ENCODE data around the gene DHX34.
"Not testable (repeated sequence)": the region's sequence is repeated elsewhere in the genome, so short reads cannot be mapped to it uniquely, and the experiment has no call there.

DHX34 gene

GRCh38 chr19:47363758-47364531, 14.8 kb downstream of the DHX34 start:
- no peak for DNase-seq (ENCODE audit: low read depth in 3 of 3, low spot score in 1 of 3)

DNA sequence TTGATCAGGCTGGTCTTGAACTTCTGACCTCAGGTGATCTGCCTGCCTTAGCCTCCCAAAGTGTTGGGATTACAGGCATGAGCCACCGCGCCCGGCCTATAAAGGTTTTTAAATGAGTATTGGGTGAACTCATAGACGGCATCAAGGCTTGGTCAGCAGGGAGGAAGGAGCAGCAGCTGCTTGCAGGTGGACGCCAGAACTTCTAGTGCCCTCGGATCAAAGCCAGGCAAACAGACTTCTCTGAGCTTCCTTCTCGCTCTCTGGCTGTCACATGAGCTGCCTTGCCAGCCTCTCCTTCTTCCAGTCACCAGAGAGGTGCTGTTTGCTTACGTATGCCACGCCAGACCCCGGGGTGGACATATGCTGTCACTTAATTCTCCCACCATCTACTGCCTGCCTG, 16.3 kb downstream of the DHX34 start:
- DNase-seq (ENCODE audit: low read depth in 3 of 3, low spot score in 1 of 3): not testable (repeated sequence)

- DNase-seq (ENCODE audit: low read depth in 3 of 3, low spot score in 1 of 3): no peak
These were observed 21.0 kb downstream of the DHX34 start for GRCh38 chr19:47370045-47370611.

DNA sequence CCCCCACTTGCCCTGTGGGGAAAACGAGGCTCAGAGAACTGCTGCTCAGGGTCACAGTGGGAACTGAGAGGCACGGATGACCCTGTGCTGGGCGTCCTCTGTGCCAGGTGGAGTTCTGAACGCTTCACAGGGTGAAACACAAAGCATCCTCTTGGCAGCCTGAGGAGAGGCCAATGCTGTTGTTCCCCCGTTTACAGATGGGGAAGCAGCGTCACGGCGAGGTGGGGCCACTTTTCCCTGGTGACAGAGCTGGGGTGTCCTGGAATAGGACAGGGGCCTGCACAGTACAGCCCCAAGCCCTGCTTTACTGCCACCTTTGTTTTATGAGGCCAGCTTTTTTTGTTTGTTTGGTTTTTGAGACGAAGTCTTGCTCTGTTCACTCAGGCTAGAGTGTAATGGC, 22.1 kb downstream of the DHX34 start:
- DNase-seq (ENCODE audit: low read depth in 3 of 3, low spot score in 1 of 3): no peak

DNA sequence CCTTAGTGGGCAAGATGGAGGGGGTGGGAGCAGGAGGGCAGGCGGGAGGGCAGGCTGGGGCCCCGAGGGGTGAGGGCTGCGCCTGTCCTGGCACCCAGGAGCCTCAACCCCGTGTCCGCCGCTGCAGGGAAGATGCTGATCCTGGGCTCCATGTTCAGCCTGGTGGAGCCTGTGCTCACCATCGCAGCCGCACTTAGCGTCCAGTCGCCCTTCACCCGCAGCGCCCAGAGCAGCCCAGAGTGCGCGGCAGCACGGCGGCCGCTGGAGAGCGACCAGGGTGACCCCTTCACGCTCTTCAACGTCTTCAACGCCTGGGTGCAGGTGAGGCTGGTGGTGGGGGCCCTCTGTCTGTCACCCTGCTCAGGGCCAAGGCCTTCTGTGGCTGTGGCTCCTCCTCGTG, 23.5 kb downstream of the DHX34 start:
- DNase-seq (ENCODE audit: low read depth in 3 of 3, low spot score in 1 of 3): no peak

DNA sequence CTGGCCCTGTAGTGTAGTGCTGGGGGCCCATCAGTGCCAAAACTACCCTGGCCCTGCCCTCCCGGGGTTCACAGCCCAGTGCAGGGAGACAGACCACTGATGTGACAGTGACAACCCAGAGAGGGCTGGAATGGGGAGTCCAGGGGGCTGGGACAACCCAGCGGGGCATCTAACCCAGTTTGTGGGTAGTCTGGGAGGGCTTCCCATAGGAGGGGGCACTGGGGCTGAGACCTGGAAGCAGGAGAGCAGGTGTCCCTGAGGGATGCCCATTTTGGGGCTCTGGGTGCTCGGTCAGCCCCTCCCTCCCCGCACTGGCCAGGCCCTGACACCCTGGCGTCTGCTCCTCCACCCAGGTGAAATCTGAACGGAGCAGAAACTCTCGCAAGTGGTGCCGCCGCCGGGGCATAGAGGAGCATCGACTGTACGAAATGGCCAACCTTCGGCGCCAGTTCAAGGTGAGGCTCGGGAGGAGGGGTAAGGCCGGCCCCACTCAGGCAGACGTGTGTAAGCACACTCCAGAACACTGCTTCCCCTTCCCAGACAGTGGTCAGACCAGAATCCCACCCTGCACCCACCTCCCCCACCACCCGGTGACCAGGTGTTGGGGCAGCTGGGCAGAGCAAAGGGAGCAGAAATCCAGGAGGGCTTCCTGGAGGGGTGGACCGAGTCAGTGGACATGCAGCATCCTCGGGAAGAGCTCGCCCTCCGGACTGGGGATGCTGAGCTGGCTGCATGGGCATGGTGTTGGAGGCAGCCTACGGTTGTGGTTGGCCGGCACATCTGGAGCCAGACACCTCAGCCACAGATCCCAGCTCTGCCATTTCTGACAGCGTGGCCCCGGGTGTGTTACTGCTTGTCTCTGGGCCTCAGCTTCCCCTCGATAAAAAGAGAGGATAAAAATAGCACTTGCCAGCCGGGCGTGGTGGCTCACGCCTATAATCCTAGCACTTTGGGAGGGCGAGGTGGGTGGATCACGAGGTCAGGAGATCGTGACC, 24.4 kb downstream of the DHX34 start:
- no peak for DNase-seq (ENCODE audit: low read depth in 3 of 3, low spot score in 1 of 3)

DNA sequence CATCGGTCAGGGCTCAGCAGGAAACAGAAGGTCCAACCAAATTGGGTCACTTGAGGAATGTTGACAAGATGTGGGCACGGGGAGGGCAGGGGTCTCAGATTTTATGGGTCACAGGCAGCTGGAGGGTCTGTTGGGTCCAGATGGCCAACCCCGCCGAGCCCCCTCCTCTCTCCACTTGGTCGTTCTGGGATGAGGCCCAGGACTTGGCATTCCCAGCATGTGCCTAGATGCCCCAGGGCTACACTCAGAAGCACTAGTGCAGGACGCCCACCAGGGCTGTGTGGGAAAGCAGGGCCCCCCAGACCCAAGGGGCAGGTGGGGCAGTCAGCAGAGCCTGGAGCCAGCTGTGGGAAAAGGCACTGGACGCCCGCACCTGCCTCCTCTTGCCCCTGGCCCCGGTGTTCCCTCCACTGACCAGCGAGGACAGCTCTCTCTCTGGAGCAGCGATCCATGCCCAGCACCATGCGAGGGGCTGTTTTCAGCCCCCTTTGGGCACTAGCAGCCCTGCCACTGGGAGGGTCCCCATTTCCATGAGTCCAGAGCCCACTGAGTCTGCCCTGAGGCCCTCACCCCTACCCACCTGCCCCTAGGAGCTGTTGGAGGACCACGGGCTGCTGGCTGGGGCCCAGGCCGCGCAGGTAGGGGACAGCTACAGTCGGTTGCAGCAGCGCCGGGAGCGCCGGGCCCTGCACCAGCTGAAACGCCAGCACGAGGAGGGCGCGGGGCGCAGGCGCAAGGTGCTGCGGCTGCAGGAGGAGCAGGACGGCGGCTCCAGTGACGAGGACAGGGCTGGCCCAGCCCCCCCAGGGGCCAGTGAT, 26.0 kb downstream of the DHX34 start:
- no peak for DNase-seq (ENCODE audit: low read depth in 3 of 3, low spot score in 1 of 3)

DNA sequence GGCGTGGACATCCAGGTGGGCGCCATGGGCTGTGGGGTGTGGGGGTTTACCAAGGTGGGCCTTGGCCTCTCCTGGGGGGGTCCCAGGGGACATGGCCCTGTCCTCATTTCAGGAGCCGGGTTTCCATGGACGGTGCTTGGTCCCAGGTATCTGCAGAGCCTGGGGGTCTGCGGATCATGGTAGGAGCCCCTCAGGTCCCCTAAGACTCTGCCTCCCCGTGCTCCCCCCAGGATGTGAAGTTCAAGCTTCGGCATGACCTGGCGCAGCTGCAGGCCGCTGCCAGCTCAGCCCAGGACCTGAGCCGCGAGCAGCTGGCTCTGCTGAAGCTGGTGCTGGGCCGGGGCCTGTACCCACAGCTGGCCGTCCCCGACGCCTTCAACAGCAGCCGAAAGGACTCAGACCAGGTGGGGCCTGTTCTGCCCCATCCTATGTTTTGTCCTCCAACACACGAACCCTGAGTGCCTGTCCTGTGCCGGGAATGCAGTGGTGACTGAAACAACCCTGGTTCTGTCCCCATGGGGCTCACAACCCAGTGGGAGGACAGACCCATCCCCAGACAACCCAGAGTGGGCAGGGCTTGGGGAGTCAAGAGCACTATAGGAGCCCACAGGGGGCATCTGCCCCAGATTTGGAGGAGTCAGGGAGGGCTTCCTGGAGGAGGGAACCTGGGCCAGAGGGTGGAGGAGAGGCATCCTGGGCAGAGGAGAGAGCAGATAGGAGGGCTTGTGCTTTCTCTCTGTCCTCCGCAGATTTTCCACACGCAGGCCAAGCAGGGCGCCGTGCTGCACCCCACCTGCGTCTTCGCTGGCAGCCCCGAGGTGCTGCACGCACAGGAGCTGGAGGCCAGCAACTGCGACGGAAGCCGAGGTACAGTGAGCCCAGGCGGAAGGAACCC, 26.8 kb downstream of the DHX34 start:
- no peak for DNase-seq (ENCODE audit: low read depth in 3 of 3, low spot score in 1 of 3)

- no peak for DNase-seq (ENCODE audit: low read depth in 3 of 3, low spot score in 1 of 3)
These were observed 27.6 kb downstream of the DHX34 start for GRCh38 chr19:47376589-47377144.

DNA sequence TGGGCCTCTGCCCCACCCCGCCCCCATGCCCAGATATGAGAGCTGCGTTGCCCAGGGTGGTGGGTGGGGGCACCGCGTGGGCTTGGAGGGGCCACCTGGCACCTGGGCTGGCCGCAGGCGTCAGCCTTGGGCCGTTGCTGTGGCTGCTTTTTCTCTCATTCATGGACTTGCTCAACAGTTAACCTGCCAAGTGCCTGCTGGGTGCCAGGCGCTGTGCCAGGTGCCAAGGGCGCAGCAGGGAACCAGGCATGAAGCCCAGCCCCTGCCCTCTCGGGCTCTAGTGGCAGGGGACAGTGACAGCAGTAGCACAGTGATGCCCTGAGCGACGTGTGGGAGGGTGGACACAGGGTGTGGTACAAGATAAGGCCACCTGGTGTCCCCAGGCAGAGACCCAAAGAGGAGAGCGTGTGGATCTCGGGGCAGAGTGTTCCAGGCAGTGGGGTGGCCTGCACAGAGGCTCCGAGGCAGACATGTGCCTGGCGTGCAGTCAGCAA, 28.1 kb downstream of the DHX34 start:
- DNase-seq (ENCODE audit: low read depth in 3 of 3, low spot score in 1 of 3): no peak

GRCh38 chr19:47377801-47378200, 28.7 kb downstream of the DHX34 start:
- no peak for DNase-seq (ENCODE audit: low read depth in 3 of 3, low spot score in 1 of 3)

DNA sequence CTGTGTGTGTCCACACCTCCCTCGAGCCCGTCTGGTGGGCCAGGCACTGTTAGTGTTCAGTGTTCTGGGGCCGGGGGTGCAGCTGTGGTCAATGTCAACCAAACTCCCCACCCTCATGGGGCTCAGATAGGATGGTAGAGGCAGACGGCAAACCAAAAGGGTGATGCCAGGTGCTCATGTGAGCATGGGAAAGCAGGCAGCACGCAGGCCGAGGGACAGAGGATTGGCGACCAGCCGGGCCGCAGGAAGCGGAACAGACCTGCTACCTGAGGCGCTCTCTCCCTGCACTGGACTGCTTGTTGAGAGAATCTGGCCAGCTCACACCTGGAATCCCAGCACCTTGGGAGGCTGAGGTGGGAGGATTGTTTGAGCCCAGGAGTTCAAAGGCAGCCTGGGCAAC, 29.1 kb downstream of the DHX34 start:
- DNase-seq (ENCODE audit: low read depth in 3 of 3, low spot score in 1 of 3): no peak

- no peak for DNase-seq (ENCODE audit: low read depth in 3 of 3, low spot score in 1 of 3)
These were observed 30.3 kb downstream of the DHX34 start for GRCh38 chr19:47379381-47379938.

DNA sequence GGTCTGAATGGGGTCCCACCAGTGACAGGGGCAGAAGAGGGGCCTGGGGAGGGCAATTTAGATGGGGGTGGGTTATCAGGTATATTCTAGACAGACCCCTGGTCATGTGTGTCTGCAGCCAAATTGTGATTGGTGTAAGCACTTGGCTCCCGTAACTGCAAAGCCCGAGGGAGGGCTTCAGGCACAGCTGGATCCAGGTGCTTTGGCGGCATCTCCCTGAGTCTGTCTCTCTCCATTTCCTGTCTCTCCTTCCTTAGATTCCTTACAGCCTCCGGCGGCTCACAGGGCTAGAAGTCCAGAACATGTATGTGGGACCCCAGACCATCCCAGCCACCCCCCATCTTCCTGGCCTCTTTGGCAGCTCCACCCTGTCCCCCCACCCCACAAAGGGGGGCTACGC, 31.4 kb downstream of the DHX34 start:
- DNase-seq (ENCODE audit: low read depth in 3 of 3, low spot score in 1 of 3): no peak

- DNase-seq (ENCODE audit: low read depth in 3 of 3, low spot score in 1 of 3): no peak
These were observed 32.0 kb downstream of the DHX34 start for GRCh38 chr19:47381121-47381520.

GRCh38 chr19:47381653-47382279, 32.7 kb downstream of the DHX34 start:
- DNase-seq (ENCODE audit: low read depth in 3 of 3, low spot score in 1 of 3): no peak

GRCh38 chr19:47383890-47384289, 34.8 kb downstream of the DHX34 start:
- DNase-seq (ENCODE audit: low read depth in 3 of 3, low spot score in 1 of 3): not testable (repeated sequence)

DNA sequence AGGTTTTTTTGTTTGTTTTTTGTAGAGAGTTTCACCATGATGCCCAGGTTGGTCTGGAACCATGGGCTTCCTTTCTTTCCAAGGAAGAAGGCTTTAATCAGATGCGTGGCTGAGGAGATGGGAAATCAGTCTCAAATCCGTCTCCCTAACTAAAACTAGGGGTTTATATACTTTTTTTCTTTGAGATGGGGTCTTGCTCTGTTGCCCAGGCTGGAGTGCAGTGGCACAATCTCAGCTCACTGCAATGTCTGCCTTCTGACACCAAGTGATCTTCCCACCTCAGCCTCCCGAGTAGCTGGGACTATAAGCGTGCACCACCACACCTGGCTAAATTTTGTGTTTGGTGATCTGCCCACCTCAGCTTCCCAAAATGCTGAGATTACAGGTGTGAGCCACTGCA, 35.4 kb downstream of the DHX34 start:
- DNase-seq (ENCODE audit: low read depth in 3 of 3, low spot score in 1 of 3): not testable (repeated sequence)

DNA sequence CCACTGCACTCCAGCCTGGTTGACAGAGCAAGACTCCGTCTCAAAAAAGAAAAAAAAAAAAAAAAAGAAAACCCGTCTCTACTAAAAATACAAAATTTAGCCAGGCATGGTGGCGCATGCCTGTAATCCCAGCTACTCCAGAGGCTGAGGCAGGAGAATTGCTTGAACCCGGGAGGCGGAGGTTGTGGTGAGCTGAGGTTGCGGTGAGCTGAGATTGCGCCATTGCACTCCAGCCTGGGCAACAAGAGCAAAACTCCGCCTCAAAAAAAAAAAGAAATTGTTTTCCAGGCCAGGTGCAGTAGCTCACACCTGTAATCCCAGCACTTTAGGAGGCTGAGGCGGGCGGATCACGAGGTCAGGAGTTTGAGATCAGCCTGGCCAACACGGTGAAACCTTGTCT, 37.5 kb downstream of the DHX34 start:
- DNase-seq (ENCODE audit: low read depth in 3 of 3, low spot score in 1 of 3): not testable (repeated sequence)
